Coronary artery (tissue), 2 donors: ENCODE results near the gene MGRN1.
A peak's percentile ranks its signal among the peaks of the same experiment; 100 is the strongest.

ENCODE experiments used
- DNase-seq: peaks from one replicate; pipeline ENCODE4 v3.0.0-alpha.2; 2017; ENCODE audit warnings: low spot score
- H3K27ac ChIP-seq, 2 donors: fragments of 200-600 bp; sonication (generic); one replicate each; pipeline ENCODE4 v1.5.1; 2016 to 2019
- H3K4me3 ChIP-seq: fragments of 200-600 bp; sonication (generic); 2 replicates; pipeline ENCODE4 v1.5.1; 2016; ENCODE audit warnings: mild to moderate bottlenecking, moderate library complexity
- TF ChIP-seq, protein P1 (sequence below): fragments of 200-600 bp; sonication (generic); IDR thresholded peaks from one replicate; pipeline ENCODE4 v1.5.1; 2019; ENCODE audit warnings: antibody characterized with exemption

The MGRN1 gene

GRCh38 chr16:4663465-4663776 is 38.8 kb downstream of the MGRN1 start:
- Histone ChIP-seq H3K27ac (peak overlapping the region in 1 of 2 donors; percentile 39), H3K4me3 (no peak overlapping the region)
- TF ChIP-seq, protein P1, sequence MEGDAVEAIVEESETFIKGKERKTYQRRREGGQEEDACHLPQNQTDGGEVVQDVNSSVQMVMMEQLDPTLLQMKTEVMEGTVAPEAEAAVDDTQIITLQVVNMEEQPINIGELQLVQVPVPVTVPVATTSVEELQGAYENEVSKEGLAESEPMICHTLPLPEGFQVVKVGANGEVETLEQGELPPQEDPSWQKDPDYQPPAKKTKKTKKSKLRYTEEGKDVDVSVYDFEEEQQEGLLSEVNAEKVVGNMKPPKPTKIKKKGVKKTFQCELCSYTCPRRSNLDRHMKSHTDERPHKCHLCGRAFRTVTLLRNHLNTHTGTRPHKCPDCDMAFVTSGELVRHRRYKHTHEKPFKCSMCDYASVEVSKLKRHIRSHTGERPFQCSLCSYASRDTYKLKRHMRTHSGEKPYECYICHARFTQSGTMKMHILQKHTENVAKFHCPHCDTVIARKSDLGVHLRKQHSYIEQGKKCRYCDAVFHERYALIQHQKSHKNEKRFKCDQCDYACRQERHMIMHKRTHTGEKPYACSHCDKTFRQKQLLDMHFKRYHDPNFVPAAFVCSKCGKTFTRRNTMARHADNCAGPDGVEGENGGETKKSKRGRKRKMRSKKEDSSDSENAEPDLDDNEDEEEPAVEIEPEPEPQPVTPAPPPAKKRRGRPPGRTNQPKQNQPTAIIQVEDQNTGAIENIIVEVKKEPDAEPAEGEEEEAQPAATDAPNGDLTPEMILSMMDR: no peak
- no peak for DNase-seq

GRCh38 chr16:4663777-4664465 is 39.3 kb downstream of the MGRN1 start:
- TF ChIP-seq, protein P1: no peak
- H3K27ac ChIP-seq: peak overlapping the region in 1 of 2 donors; percentile 39
- no peak for DNase-seq
- H3K4me3 ChIP-seq: no peak overlapping the region

DNA sequence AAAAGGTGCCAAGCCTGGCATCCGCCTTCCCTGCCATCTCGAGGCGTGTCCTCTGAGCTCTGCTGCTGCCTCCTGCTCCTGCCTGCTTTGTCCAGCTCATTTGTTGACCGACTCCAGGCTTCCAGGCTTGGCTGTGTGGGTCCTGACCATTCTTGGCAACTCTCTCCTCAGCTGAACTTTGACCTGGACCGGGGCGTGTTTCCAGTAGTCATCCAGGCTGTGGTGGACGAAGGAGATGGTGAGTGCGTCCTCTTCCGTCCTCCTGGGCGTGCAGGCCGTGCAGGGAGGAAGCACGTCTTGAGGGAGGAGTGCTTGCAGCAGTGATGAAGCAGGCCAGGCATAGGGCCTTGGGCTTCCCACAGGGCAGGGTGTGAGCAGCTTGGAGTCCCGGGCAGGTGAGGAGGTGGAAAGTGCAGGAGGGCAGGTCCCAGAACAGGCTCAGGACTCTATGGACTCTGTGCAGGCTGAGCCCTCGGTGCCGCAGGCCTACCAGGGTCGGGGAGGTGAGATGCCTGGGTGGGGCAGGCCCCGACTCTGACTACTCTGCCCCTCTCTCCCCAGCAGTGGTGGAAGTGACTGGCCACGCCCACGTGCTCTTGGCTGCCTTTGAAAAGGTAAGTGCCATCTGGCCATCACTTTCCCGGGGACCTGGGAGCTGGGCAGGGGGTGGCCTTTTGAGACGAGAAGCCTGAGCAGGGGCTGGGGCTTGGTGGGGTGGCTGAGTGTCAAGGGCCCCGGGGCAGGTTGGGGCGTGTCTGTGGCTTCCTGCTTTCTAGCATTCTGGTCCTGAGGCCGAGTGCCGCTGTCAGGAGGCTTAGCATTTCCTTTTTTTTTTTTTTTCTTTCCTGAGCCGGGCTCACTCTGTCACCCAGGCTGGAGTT is 40.2 kb downstream of the MGRN1 start:
- Histone ChIP-seq H3K27ac (peak overlapping the region in 1 of 2 donors; percentile 52), H3K4me3 (no peak overlapping the region)
- TF ChIP-seq, protein P1: no peak
- DNase-seq: no peak

- Histone ChIP-seq H3K4me3 (no peak overlapping the region), H3K27ac (no peak overlapping the region)
- no peak for DNase-seq
- TF ChIP-seq, protein P1: no peak
Observed at GRCh38 chr16:4666537-4667202, 42.0 kb downstream of the MGRN1 start.

- H3K4me3 ChIP-seq: no peak overlapping the region
- TF ChIP-seq, protein P1: no peak
- no peak overlapping the region for H3K27ac ChIP-seq
- DNase-seq: no peak
Observed at GRCh38 chr16:4667203-4667963, 42.8 kb downstream of the MGRN1 start.

GRCh38 chr16:4668313-4668960 is 43.8 kb downstream of the MGRN1 start:
- Histone ChIP-seq H3K27ac (no peak overlapping the region), H3K4me3 (no peak overlapping the region)
- DNase-seq: no peak
- TF ChIP-seq, protein P1: no peak
